Astrocyte of the cerebellum (primary cell): ENCODE measurements around the gene SMG5.
A peak's percentile ranks its signal among the peaks of the same experiment; 100 is the strongest.

ENCODE experiments used
- DNase-seq: peaks from one replicate; pipeline ENCODE4 v3.0.0-alpha.2; 2011; ENCODE audit warnings: low read depth
- H3K4me3 ChIP-seq: 2 replicates; pipeline ENCODE4 v1.5.1; 2011; ENCODE audit warnings: mild to moderate bottlenecking, low read depth, low read length, moderate library complexity
- CTCF ChIP-seq: IDR thresholded peaks from 2 replicates; pipeline ENCODE4 v1.5.1; 2012; ENCODE audit warnings: low read length, low read depth, moderate library complexity, mild to moderate bottlenecking; ENCODE audit errors: missing control alignments
- in situ Hi-C: cut with HindIII; loops from 2 replicates; pipeline ENCODE4 v1.10.0; 2017; ENCODE audit warnings: low sequenced_read_pairs

SMG5 gene

GRCh38 chr1:156270314-156270713 lies 12.3 kb downstream of the SMG5 start:
- TF ChIP-seq CTCF = no peak
- H3K4me3 ChIP-seq = no peak overlapping the region
- in situ Hi-C loops = no loop called here
- DNase-seq = no peak

- TF ChIP-seq CTCF = no peak
- no peak for DNase-seq
- H3K4me3 ChIP-seq = no peak overlapping the region
- in situ Hi-C loops = no loop called here
These were observed 14.3 kb downstream of the SMG5 start for GRCh38 chr1:156268336-156268735.

DNA sequence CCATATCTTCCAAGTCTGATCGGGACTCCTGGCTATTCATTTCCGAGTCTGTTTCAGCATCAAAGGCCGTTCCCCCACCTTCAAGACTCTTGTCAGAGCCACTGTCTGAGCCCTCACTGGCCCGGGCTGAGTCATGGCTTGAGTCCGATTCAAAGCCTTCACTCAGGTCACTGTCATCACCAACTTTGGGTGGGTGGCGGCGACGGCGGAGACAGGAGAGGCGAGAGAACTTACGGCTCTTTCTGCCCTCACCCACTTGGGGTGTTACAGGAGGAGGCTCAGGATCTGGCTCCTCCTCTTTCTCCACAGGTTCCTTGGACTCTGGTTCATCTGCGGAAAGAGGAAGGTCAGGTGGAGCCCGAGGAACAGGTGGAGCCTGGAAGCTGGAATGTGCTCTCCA lies 16.6 kb downstream of the SMG5 start:
- no peak for DNase-seq
- in situ Hi-C loops = no loop called here
- no peak overlapping the region for H3K4me3 ChIP-seq
- no peak for TF ChIP-seq CTCF

DNA sequence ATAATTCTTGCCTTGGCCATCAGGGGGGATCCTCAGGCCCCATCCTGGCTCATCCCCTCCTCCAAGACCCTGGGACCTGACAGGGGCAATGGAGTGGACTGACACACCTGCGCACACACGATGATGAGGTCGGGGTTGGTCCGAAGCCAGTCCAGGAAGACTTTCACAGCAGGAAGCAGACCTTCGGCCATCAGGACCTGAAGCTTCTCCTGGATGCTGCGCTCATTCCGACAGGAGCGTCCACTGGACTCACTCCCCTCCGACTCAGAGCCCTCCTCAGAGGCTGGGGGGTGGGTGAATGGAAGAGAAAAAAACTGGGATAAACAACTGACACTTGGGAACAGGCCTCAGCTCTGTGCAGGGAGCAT lies 19.4 kb downstream of the SMG5 start:
- H3K4me3 ChIP-seq = no peak overlapping the region
- TF ChIP-seq CTCF = no peak
- DNase-seq = no peak
- in situ Hi-C loops = loop anchor here (5.0 kb wide), 1 partner anchor 49 kb away; no protein-coding TSS in a partner anchor

DNA sequence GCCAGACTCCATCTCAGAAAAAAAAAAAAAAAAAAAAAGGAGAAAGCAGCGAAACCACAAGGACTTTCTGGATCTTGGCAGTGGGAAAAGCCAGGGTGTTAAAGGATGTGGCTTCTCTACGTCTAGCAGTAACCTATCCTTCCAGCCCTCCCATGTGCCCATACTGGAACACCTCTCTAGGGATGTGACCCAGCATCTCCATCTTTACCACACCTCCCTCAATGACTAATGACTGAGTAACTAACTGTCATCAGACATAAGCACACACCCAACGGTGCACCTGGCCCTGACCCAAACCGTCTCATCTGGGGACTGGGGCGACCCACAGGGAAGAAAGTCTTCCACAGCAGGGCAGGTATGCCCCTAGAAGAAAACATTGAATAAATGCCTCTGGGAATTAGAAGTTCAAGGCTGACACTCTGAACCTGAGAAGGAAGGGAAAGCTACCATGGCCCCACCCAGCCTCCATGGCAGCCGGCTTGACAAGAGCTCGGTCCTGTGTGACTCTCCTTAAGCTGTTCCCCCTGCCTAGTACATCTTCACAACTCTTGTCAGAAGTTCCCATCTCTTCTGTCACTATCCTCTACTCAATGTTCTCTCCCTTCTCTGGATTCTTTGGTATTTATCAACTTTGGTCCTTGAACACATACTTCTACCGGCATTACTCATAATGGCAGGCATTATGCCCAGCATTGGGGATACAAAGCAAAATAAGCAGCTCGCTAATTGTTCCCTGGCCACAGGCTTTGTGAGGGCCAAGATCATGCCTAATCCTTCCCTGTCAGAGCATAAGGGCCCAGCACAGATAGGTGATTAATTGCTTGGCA lies 20.0 kb downstream of the SMG5 start:
- TF ChIP-seq CTCF = no peak
- in situ Hi-C loops = loop anchor here (5.0 kb wide), 1 partner anchor 50 kb away; no protein-coding TSS in a partner anchor
- no peak overlapping the region for H3K4me3 ChIP-seq
- DNase-seq = peak; percentile 83

GRCh38 chr1:156260896-156261295 lies 21.7 kb downstream of the SMG5 start:
- no peak for TF ChIP-seq CTCF
- H3K4me3 ChIP-seq = no peak overlapping the region
- DNase-seq = no peak
- in situ Hi-C loops = loop anchor here (5.0 kb wide), 1 partner anchor 51 kb away; no protein-coding TSS in a partner anchor
